Keratinocyte (primary cell): ENCODE data around the gene NRP2. TPM values are rescaled to one million over a fixed set of nuclear protein-coding genes. Genes with fewer than 3 reads are reported as not detected.

Experiments used
- DNase-seq: peaks from one replicate; pipeline ENCODE4 v3.0.0-alpha.2; 2011; ENCODE audit warnings: low read depth, missing footprints, low spot score
- FAIRE-seq: peaks from 2 replicates; lab custom pipeline; 2011; peaks lifted over from hg19 to GRCh38; lab: Jason Lieb, UNC
- H2AFZ ChIP-seq: 2 replicates; pipeline ENCODE4 v1.6.0; 2012; ENCODE audit warnings: low read length, control low read depth, inconsistent platforms; ENCODE audit not compliant: control insufficient read depth
- H3K27ac ChIP-seq: 2 replicates; pipeline ENCODE4 v1.5.1; 2011; ENCODE audit warnings: low read length; ENCODE audit not compliant: control insufficient read depth, insufficient read depth
- H3K27me3 ChIP-seq: 3 replicates; pipeline ENCODE4 v1.6.0; 2011; ENCODE audit warnings: low read length; ENCODE audit not compliant: control insufficient read depth, insufficient read depth; ENCODE audit errors: extremely low read depth
- H3K36me3 ChIP-seq, 2 experiments: 2 replicates in 1 of 2; 3 replicates in 1 of 2; pipeline ENCODE4 v1.5.1; 2011; ENCODE audit warnings: low read length in 2 of 2, mild to moderate bottlenecking in 1 of 2; ENCODE audit not compliant: control insufficient read depth in 2 of 2, insufficient read depth in 2 of 2; ENCODE audit errors: extremely low read depth in 1 of 2
- H3K4me1 ChIP-seq: 3 replicates; pipeline ENCODE4 v1.5.1; 2011; ENCODE audit warnings: low read length; ENCODE audit not compliant: control insufficient read depth, insufficient read depth; ENCODE audit errors: extremely low read depth
- H3K4me2 ChIP-seq: 3 replicates; pipeline ENCODE4 v1.6.0; 2011; ENCODE audit warnings: low read depth, low read length; ENCODE audit not compliant: control insufficient read depth, insufficient read depth; ENCODE audit errors: extremely low read depth
- H3K4me3 ChIP-seq, 3 experiments: fragments of 200-600 bp in 1 of 3; sonication (generic) in 1 of 3; 2 replicates in 2 of 3; 3 replicates in 1 of 3; pipeline ENCODE4 v1.5.1; 2011 to 2016; ENCODE audit warnings: low read length in 3 of 3, mild to moderate bottlenecking in 3 of 3, control low read depth in 2 of 3, inconsistent platforms in 1 of 3, low read depth in 1 of 3, mixed read lengths in 1 of 3, mixed run types in 1 of 3, moderate library complexity in 1 of 3; ENCODE audit not compliant: control insufficient read depth in 2 of 3, insufficient read depth in 2 of 3; ENCODE audit errors: extremely low read depth in 1 of 3
- H3K79me2 ChIP-seq: 2 replicates; pipeline ENCODE4 v1.6.0; 2012; ENCODE audit warnings: low read length; ENCODE audit not compliant: control insufficient read depth, insufficient read depth
- H3K9ac ChIP-seq: 3 replicates; pipeline ENCODE4 v1.6.0; 2011; ENCODE audit warnings: low read length; ENCODE audit not compliant: control insufficient read depth, insufficient read depth; ENCODE audit errors: extremely low read depth
- H3K9me1 ChIP-seq: 3 replicates; pipeline ENCODE4 v1.6.0; 2011; ENCODE audit warnings: low read length; ENCODE audit not compliant: control insufficient read depth, insufficient read depth; ENCODE audit errors: extremely low read depth
- H3K9me3 ChIP-seq: 2 replicates; pipeline ENCODE4 v1.5.1; 2012; ENCODE audit warnings: low read depth, low read length; ENCODE audit not compliant: control insufficient read depth
- H4K20me1 ChIP-seq: 3 replicates; pipeline ENCODE4 v1.6.0; 2011; ENCODE audit warnings: low read length; ENCODE audit not compliant: control insufficient read depth, insufficient read depth; ENCODE audit errors: extremely low read depth
- CTCF ChIP-seq, 3 experiments: IDR thresholded peaks in 1 of 3; conservative IDR thresholded peaks in 1 of 3; optimal IDR thresholded peaks in 1 of 3; 2 replicates in 2 of 3; 3 replicates in 1 of 3; pipeline versions ENCODE3 to v1.5.1; 2011; ENCODE audit warnings: low read length in 3 of 3, mild to moderate bottlenecking in 3 of 3, moderate library complexity in 2 of 3, control low read depth in 1 of 3, inconsistent platforms in 1 of 3; ENCODE audit not compliant: insufficient read depth in 2 of 3; ENCODE audit errors: extremely low read depth in 1 of 3
- EZH2 ChIP-seq: IDR thresholded peaks from one replicate; pipeline ENCODE4 v1.6.1; 2012; ENCODE audit warnings: inconsistent platforms, mild to moderate bottlenecking, low read length, moderate library complexity
- dilution Hi-C: fragments of 300-500 bp; cut with MboI; formaldehyde crosslinking; loops from one replicate; pipeline ENCODE4 v1.7.0; 2020; ENCODE audit warnings: low sequenced_read_pairs; ENCODE audit not compliant: extremely low pct_ligation_motif_present
- polyA plus RNA-seq, 5 experiments: library from polyadenylated mRNA; depleted of rRNA in 3 of 5; stranded (reverse) in 3 of 5; stranded (forward) in 1 of 5; unstranded in 1 of 5; fragments of >200 nt; gene quantifications; 1 replicate in 1 of 5; 2 replicates in 3 of 5; 3 replicates in 1 of 5; pipeline versions ENCODE4 v1.2.1 to v1.2.3, GENCODE V29; 2011 to 2012; ENCODE audit warnings: missing spikeins in 2 of 5, low read depth in 1 of 5, low replicate concordance in 1 of 5

Gene NRP2
- polyA plus RNA-seq, 1 donor (not counting 4 experiments of a cell fraction or from before 2014, with no cell fraction given), result 20.6 TPM

- no peaks in the 10 kb centered on the region for H3K79me2 ChIP-seq
- H3K4me3 ChIP-seq, result no peak overlapping the region
- no peak overlapping the region for H3K4me2 ChIP-seq
- DNase-seq (no peak), FAIRE-seq (peak; percentile 41)
- H3K9me3 ChIP-seq, result no peaks in the 10 kb centered on the region
- no peaks in the 10 kb centered on the region for H3K4me1 ChIP-seq
- no peak overlapping the region for H3K9ac ChIP-seq
- no peak for TF ChIP-seq EZH2
- no peak overlapping the region for H3K27ac ChIP-seq
- H3K27me3 ChIP-seq, result no peaks in the 10 kb centered on the region
- H3K9me1 ChIP-seq, result no peaks in the 10 kb centered on the region
- no peak overlapping the region for H2AFZ ChIP-seq
- dilution Hi-C loops, result no loop called here
- no peaks in the 10 kb centered on the region for H3K36me3 ChIP-seq
- H4K20me1 ChIP-seq, result no peaks in the 10 kb centered on the region
Measured at GRCh38 chr2:205785507-205786260, 103.4 kb downstream of the NRP2 start.

GRCh38 chr2:205786976-205787375 is 104.7 kb downstream of the NRP2 start:
- no peak overlapping the region for H2AFZ ChIP-seq
- H3K4me1 ChIP-seq, result no peaks in the 10 kb centered on the region
- no peak overlapping the region for H3K9ac ChIP-seq
- no peak overlapping the region for H3K4me3 ChIP-seq
- DNase-seq (no peak), FAIRE-seq (no peak)
- H3K27ac ChIP-seq, result no peak overlapping the region
- no peaks in the 10 kb centered on the region for H3K36me3 ChIP-seq
- no peaks in the 10 kb centered on the region for H4K20me1 ChIP-seq
- H3K9me1 ChIP-seq, result no peaks in the 10 kb centered on the region
- H3K27me3 ChIP-seq, result no peaks in the 10 kb centered on the region
- dilution Hi-C loops, result no loop called here
- no peak overlapping the region for H3K4me2 ChIP-seq
- H3K79me2 ChIP-seq, result no peaks in the 10 kb centered on the region
- TF ChIP-seq EZH2 (no peak), CTCF (optimal IDR thresholded peaks at IDR 0.05 in 1 of 3, IDR thresholded peaks at IDR 0.05 in 1 of 3, conservative IDR thresholded peaks at IDR 0.05 in 1 of 3; ENCODE audit: extremely low read depth in 1 of 3, insufficient read depth in 2 of 3, low read length in 3 of 3) (no peak)
- no peaks in the 10 kb centered on the region for H3K9me3 ChIP-seq
